ENCODE data around the gene ZNF543.

DNA sequence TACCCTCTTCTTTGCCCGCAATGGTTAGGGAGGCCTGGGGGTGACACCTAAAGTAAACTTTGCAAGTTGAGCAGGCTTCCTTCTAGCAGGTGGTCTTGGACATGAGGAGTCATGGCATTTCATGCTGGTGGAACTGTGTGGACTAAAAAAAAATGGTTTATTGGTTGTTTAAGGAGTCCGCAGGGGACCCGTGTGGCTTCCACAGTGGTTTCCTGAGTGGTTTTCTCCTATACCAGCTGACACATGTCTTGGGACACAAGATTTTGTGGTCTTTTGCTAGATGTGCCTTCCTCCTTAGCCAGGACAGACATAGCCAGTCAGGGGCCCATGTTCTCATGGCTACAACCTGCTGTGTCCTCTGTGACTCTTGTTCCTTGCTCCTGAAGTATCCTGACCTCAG lies 1.5 kb downstream of the ZNF543 start:
- TF ChIP-seq, protein P1, sequence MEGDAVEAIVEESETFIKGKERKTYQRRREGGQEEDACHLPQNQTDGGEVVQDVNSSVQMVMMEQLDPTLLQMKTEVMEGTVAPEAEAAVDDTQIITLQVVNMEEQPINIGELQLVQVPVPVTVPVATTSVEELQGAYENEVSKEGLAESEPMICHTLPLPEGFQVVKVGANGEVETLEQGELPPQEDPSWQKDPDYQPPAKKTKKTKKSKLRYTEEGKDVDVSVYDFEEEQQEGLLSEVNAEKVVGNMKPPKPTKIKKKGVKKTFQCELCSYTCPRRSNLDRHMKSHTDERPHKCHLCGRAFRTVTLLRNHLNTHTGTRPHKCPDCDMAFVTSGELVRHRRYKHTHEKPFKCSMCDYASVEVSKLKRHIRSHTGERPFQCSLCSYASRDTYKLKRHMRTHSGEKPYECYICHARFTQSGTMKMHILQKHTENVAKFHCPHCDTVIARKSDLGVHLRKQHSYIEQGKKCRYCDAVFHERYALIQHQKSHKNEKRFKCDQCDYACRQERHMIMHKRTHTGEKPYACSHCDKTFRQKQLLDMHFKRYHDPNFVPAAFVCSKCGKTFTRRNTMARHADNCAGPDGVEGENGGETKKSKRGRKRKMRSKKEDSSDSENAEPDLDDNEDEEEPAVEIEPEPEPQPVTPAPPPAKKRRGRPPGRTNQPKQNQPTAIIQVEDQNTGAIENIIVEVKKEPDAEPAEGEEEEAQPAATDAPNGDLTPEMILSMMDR (conservative IDR thresholded peaks at IDR 0.05), result no peak
- TF ChIP-seq EZH2 (IDR thresholded peaks at IDR 0.05; ENCODE audit: low read depth), result no peak

All from PC-9 (cell line).